AG04450 (cell line): ENCODE measurements around the gene TRPM2. TPM values are rescaled to one million over a fixed set of nuclear protein-coding genes. Genes with fewer than 3 reads are reported as not detected.

ENCODE experiments used
- CTCF ChIA-PET: fragments of 300-600, 350-600 bp; formaldehyde crosslinking; extraction: SDS; loops from one replicate; lab custom pipeline; 2022; ENCODE audit warnings: antibody characterized with exemption, inconsistent platforms; lab: Charles Lee
- POLR2A ChIA-PET: fragments of 350-600 bp; formaldehyde crosslinking; extraction: SDS; loops from one replicate; lab custom pipeline; 2021; ENCODE audit warnings: antibody characterized with exemption, inconsistent platforms; lab: Yijun Ruan, JAX
- DNase-seq: peaks from one replicate; pipeline ENCODE4 v3.0.0-alpha.2; 2011; ENCODE audit warnings: low read depth, low spot score
- H3K27ac ChIP-seq: one replicate; pipeline ENCODE4 v1.5.1; 2012; ENCODE audit warnings: low read depth, low read length, control low read depth
- H3K27me3 ChIP-seq: one replicate; pipeline ENCODE4 v1.6.0; 2012; ENCODE audit warnings: low read length; ENCODE audit not compliant: control insufficient read depth, insufficient read depth
- H3K4me3 ChIP-seq: 2 replicates; pipeline ENCODE4 v1.5.1; 2011; ENCODE audit warnings: mild to moderate bottlenecking, low read depth, low read length, control low read depth
- H3K9me3 ChIP-seq: 2 replicates; pipeline ENCODE4 v1.5.1; 2012; ENCODE audit warnings: low read length; ENCODE audit not compliant: control insufficient read depth, insufficient read depth
- polyA plus RNA-seq: library from polyadenylated mRNA; depleted of rRNA; stranded (reverse); fragments of >200 nt; gene quantifications from 2 replicates; pipeline ENCODE4 v1.2.3, GENCODE V29; 2011
- TF ChIP-seq, protein P1 (sequence below): IDR thresholded peaks from 2 replicates; pipeline ENCODE4 v1.5.1; 2011; ENCODE audit warnings: low read depth, low read length, control low read depth, inconsistent platforms

The TRPM2 gene
- polyA plus RNA-seq, 1 experiment, result not detected

DNA sequence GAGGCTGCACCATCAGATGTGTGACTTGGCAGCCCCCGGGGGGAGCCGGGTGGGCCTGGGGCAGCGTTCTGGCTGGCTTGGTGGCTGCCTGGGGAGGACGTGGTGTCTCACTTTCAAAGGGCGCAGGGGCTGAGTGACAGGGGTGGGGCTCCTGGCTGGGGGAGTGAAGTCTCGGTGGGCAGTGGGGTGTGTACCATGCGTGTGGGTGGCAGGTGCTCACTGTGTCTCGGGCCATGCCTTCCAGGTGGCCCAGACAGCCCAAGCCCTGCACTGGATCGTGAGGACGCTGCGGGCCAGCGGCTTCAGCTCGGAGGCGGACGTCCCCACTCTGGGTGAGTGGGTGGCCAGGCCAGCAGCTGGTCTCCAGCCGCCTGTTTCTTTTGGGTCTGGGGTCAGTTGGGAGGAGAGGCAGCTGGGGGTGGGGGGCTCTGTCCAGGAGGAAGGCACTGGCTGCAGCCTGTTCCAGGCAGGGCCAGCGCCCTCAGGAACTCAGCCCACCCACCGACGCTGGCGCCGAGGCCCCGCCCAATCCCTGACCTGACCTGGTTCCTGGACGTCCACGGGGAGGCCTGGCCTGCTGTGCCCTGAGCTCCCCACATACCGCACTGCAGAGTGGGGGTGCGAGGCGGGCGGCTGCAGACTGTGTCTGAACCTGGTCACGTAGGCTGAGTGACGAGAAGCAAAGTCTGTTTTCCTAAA, 71.3 kb downstream of the TRPM2 start:
- TF ChIP-seq, protein P1, sequence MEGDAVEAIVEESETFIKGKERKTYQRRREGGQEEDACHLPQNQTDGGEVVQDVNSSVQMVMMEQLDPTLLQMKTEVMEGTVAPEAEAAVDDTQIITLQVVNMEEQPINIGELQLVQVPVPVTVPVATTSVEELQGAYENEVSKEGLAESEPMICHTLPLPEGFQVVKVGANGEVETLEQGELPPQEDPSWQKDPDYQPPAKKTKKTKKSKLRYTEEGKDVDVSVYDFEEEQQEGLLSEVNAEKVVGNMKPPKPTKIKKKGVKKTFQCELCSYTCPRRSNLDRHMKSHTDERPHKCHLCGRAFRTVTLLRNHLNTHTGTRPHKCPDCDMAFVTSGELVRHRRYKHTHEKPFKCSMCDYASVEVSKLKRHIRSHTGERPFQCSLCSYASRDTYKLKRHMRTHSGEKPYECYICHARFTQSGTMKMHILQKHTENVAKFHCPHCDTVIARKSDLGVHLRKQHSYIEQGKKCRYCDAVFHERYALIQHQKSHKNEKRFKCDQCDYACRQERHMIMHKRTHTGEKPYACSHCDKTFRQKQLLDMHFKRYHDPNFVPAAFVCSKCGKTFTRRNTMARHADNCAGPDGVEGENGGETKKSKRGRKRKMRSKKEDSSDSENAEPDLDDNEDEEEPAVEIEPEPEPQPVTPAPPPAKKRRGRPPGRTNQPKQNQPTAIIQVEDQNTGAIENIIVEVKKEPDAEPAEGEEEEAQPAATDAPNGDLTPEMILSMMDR, result no peak
- no peaks in the 10 kb centered on the region for H3K27me3 ChIP-seq
- ChIA-PET CTCF (no interaction called here), POLR2A (no interaction called here)
- H3K27ac ChIP-seq, result no peak overlapping the region
- H3K9me3 ChIP-seq, result peaks cover 79% of the 10 kb centered on the region
- no peak overlapping the region for H3K4me3 ChIP-seq
- no peak for DNase-seq

DNA sequence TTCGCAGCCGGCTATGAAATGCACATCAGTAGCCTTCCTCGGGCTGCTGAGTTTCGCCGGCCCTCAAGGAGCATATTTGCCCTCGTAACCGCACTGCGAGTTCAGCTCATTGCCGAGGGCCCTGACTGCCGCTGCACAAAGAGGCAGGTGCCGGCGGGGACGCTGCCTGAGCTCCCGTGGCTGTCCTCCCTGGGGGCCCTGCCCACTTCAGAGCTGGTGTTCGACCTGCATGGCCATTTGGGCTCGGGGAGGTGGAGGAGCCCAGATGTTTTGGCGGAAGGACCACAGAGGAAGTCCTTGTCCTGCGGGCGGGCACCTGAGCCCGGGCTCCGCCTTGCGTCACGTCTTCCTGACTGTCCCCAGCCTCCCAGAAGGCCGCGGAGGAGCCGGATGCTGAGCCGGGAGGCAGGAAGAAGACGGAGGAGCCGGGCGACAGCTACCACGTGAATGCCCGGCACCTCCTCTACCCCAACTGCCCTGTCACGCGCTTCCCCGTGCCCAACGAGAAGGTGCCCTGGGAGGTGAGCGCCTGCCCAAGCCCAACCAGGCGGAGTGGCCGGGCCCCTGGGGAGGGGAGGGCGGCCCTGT, 72.0 kb downstream of the TRPM2 start:
- H3K4me3 ChIP-seq, result no peak overlapping the region
- POLR2A ChIA-PET, result no interaction called here
- TF ChIP-seq, protein P1, result no peak
- peaks cover 72% of the 10 kb centered on the region for H3K9me3 ChIP-seq
- no peak for DNase-seq
- no peaks in the 10 kb centered on the region for H3K27me3 ChIP-seq
- CTCF ChIA-PET, result no interaction called here
- no peak overlapping the region for H3K27ac ChIP-seq

DNA sequence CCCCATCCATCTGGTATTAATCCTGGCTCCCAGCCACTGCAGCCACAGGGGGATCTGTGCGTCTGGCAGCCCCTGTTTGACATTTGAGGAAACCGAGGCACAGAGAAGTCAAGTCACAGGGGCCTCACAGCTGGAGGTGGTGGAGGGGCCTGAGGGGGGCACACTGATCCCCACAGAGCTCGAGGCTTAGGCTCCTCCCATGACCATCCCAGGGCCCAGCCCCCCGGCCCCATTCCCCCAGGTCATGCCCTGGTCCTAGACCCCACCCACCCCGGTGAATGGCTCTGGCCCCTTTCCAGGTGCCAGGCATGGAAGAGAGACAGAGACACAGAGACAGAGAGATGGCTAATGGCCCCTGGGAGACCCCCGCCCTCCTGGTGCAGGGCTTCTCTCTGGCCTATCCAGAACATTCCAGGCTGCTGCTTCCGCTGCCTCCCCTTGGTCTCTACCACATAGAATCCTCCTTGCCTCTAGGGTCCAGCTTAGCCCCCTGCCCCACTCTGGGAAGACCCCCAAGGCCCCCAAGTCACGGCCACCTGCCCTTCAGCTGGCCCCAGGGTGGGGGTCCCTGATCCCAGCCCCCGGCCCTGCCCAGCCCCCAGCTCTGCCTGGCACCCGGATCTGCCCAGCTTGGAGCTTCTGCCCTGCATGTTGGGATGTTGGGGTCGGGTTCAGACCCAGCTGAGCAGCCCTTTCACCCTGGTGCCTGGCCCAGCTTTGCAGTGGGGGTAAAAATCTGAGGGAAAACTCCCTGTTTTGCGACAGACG, 72.7 kb downstream of the TRPM2 start:
- DNase-seq, result no peak
- ChIA-PET CTCF (interaction anchor here (0.6 kb wide), 1 partner anchor 87 kb away, joined by 5 read pairs; the partner anchor contains the start of gene CFAP410), POLR2A (no interaction called here)
- Histone ChIP-seq H3K27me3 (no peaks in the 10 kb centered on the region), H3K4me3 (no peak overlapping the region), H3K27ac (no peak overlapping the region), H3K9me3 (peaks cover 66% of the 10 kb centered on the region)
- TF ChIP-seq, protein P1, result no peak

DNA sequence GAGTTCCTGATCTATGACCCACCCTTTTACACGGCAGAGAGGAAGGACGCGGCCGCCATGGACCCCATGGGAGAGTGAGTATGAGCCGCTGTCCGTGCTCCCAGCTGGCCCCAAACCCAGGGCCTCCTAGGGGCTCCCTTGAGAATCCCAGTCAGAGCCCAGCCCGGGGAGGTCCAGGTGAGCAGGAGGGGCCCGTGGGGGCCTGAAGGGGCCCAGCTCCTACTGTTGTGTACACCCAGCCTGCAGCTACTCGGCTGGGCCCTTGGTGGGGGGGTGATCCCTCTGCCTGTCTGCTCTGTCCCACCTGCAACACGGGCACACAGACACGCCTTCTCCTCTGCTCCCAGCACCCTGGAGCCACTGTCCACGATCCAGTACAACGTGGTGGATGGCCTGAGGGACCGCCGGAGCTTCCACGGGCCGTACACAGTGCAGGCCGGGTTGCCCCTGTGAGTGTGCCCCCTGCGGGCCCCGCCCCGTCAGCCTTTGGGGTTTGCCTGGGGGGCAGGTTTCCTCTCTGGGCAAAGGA, 73.3 kb downstream of the TRPM2 start:
- ChIA-PET CTCF (interaction anchor here (0.6 kb wide), 1 partner anchor 88 kb away, joined by 5 read pairs; the partner anchor contains the start of gene CFAP410), POLR2A (no interaction called here)
- no peak overlapping the region for H3K4me3 ChIP-seq
- peaks cover 66% of the 10 kb centered on the region for H3K9me3 ChIP-seq
- TF ChIP-seq, protein P1, result no peak
- no peaks in the 10 kb centered on the region for H3K27me3 ChIP-seq
- DNase-seq, result no peak
- no peak overlapping the region for H3K27ac ChIP-seq
